ENCODE results near the gene HIVEP1.
"Not testable (repeated sequence)": the region's sequence is repeated elsewhere in the genome, so short reads cannot be mapped to it uniquely, and the experiment has no call there.

Gene HIVEP1

DNA sequence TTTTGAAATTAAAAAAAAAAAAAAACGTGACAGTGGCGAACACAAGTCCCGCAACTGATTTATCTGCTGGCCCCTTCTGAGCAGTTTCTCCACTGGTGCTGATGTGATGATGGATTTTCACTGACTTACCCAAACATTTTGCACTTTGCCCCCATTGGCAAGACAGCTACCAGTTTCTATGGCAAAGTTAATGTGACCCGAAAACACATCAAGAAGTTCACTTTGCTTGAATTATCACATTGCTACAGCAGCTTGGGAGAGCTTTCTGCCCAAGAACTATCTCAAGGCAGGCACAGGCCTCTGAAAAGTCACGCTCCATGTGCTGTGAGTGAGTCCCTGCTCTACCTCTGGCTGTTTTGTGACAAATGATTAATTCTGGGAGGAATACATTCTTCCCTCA, 150.1 kb downstream of the HIVEP1 start:
- DNase-seq, result no peak

DNA sequence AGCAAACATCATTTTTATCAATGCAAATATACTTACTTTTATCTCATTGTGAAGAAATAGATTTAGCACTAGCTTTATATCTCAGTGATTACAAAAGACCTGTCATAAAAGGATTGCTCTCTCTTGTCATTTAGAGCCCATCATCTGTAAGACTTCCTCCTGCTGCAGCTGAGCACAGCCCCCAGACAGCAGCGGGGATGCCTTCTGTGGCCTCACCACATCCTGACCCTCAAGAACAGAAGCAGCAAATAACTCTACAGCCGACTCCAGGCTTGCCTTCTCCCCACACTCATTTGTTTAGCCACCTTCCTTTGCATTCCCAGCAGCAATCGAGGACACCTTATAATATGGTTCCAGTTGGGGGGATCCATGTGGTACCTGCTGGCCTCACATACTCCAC, 151.0 kb downstream of the HIVEP1 start:
- DNase-seq, result no peak

DNA sequence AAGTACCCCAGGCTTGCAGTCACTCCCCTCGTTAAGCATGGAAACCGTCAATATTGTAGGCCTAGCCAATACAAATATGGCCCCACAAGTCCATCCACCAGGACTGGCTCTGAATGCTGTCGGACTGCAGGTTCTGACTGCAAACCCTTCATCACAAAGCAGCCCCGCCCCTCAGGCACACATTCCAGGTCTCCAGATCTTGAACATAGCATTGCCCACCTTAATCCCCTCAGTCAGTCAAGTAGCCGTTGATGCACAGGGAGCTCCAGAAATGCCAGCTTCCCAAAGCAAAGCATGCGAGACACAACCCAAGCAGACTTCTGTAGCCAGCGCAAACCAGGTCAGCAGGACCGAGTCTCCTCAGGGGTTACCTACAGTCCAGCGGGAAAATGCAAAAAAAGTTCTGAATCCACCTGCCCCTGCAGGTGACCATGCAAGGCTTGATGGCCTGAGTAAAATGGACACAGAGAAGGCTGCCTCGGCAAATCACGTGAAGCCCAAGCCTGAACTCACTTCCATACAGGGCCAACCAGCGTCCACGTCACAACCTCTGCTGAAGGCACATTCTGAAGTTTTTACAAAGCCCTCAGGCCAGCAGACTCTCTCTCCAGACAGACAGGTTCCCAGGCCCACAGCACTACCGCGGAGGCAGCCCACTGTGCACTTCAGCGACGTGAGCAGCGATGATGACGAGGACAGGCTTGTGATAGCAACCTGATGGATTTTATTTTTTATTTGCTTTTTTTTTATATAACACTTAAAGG, 151.8 kb downstream of the HIVEP1 start:
- no peak for DNase-seq

DNA sequence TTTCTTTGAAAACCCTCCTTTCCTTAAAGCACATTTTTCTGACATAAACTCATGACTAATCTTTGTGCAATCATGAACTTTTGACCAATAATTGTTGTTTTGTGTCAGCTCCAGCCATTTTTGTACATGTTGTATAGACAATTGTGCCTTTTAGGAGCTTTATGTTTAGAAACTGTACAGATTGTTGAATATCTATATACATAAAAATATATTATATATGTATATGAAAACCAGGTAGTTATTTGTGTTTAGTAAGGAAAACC, 152.3 kb downstream of the HIVEP1 start:
- DNase-seq, result no peak

DNA sequence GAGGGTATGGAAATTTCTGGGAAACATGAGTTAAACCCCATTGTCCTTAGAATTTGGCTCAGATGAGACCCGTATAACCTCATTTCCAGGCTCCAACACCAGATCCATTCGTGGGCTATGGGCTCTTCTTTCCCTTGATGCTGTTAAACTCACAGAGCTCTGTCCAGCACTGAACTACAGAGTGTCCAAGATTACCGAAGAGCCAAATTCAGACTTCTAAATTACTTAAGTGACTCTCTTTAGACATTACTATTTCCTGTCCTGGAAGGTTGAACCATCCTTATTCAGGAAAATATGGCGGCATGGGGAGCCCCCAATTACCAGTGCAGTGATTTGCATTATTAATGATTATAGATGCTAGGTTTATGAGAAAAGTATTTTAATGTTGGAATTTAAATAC, 153.2 kb downstream of the HIVEP1 start:
- no peak for DNase-seq

DNA sequence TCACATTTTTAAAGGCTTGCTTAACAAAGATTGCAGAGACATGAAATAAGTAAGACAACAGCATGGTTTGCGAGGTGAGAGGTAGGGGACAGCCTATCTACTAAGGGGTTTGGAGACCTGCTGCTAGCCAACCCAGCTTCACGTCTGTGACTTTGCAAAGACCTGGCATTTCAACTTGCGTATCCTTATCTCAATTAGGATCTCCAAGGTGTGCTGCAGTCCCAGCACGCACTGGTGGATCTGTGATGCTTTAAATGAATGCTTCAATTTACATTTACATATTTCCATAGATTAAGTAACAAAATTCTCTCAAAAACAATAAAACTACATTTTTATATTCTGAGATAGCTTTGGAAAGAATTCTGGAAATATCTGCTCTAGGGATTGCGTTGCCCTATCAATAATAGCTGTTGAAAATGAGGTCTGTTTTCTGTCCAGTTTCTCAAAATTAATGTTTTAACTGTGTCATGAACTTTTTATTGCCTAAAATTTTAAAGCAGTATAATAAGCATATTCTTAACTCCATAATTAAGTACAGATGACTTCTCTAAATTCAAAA, 153.7 kb downstream of the HIVEP1 start:
- no peak for DNase-seq

DNA sequence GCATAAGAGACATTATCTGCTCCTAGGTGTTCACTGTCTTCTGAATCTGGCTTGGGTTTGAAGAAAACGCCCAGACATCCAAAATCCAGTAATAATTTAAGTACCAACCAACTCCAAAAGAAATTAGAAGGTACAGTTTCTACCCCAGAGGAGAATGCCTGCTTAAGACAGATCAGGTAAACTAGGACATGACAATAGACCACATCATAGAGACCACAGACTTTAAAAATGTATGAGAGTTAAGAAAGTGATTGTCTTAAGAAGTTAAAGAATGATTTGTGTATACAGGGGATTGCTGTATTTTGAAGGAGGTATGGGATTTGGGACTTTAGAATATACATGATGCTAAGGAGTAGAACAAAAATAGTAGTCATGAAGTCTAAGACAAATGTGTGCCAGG, 157.3 kb downstream of the HIVEP1 start:
- DNase-seq, result no peak

DNA sequence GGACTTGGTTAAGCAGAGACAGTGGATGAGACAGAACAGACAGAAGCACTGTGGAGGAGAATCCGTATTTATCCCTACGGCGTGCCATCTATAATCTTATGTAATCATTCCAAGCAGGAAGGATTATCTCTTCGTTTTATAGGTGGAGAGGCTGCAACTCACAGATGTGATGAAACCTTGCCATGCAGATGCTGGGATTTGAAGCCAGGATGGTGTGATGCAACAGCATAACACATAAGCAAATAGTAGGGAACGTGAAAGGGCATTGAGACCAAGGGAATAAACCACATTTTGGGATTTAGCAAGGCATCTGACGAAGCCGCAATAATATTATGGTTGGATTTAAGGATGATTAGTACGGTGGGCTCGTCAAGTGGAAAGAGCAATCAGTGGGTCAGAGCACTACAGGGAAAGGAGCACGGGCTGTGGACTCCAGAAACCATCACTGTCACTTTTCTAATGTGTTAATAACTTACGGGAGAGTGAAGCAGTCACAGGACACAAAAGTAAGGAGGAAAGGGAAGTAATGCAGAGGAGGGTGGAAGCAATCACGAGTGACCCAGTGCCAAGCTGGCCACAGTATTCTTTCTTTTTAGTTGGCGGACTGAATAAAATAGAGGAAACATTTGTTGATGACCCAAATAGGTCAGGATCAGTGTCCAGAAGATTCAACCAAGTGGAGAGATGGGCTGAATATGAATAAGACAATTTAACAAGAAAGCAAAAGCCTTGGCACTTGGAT, 158.4 kb downstream of the HIVEP1 start:
- DNase-seq, result no peak

DNA sequence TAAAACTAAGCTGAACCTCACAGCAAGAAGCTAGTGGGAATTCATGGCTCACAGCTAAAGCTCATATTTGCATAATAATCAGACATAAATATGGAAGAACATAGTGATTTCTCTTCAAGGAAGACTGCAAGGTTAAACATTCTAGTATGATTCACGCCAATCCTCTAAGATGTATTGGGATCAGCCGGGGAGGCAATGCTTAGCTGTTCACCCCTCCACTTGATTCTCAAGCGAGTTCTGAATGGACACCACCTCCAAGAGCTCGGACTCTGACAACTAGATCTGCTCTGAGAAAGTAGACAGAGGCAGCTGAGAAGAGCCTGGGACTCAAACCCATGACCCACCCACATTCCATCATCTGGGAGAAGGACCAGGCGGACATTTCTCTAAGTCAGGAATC, 159.6 kb downstream of the HIVEP1 start:
- DNase-seq, result no peak

DNA sequence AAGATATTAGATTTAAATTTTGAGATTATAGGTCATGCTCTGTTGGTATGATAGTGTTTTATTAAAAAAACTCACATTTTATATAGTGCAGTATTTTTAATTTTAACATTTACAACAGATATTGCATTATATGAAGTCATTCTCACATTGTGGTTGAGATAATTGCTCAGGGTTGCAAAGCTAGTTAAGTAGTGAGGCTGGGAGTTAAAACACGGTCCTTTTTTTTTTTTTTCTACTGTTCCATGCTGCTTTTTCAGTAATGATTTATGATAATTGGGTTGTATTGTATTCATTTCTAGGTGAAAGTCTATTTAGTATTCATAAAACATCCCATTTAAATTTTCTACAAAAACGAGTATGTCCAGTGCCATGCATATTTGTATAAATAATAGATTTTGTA, 160.5 kb downstream of the HIVEP1 start:
- no peak for DNase-seq

DNA sequence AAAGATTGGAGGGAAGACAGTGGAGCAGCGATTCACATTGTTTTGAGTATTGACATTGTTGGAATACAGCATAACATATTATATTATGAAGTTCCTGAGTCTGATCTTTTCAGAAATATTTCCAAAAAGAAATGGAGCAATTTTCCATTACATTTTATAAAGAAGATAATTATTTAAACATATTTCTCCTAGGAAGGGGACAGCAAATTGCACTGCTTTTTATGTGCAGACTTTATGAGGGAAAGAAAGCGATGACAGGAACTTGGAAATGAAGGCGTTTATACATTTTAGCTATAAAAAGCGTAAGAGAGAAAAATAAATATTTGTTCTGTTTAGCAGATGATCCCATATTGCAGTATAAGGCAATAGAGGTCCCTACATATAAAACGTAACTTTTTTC, 161.1 kb downstream of the HIVEP1 start:
- no peak for DNase-seq

DNA sequence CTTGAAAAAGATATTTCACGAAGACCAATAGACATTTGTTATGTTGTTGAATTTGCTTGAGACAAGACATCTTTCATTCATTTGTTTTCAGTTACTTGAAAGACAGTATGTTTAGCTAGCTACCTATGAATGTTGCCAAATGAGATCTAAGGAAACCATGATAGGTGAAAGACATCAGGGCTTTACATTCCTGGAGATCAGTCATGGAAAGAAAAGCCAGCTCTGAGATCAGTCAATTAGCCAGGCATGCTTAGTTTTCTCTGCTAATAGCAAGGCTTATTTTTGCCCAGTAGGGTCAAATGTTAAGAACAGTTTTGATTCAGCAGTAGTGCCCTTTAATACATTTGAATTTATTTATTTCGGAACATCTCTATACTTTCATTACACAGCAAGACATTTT, 161.5 kb downstream of the HIVEP1 start:
- no peak for DNase-seq

DNA sequence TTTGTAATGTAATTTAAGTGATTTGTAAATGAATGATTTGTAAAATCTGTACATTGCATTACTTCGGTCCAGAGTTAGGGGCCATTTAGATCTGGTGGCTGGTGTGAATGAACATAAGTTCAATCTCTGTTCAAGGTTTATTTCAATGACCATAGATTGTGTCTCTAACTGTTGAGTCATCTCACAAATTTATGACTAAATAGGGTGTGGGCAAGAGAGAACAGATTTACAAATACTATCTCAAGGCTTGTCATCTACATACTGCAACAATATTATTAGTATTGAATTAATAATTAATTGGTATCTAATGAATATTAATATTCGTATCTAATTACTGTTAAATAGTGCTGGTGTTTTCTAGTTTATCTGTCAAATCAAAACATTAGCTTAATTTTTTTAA, 162.8 kb downstream of the HIVEP1 start:
- DNase-seq, result no peak

DNA sequence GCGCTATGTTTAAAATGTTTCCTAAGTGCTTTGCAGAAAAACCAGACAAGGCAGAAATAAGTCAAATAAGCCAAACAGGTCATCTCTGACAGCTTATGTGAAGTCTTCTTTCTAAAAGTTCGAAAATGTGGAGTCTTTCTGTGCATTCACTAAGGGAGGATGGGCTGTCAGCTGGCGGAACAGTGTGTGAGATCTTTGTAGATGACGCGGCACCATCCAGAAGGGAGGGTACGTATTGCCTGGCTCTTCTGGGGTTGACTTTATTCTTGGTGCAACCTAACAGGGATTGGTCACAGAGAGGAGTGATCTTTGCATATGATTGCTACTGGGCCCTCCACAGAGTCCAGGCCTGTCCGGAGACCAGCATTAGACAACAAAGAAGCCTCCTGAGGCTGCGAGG, 163.5 kb downstream of the HIVEP1 start:
- no peak for DNase-seq

DNA sequence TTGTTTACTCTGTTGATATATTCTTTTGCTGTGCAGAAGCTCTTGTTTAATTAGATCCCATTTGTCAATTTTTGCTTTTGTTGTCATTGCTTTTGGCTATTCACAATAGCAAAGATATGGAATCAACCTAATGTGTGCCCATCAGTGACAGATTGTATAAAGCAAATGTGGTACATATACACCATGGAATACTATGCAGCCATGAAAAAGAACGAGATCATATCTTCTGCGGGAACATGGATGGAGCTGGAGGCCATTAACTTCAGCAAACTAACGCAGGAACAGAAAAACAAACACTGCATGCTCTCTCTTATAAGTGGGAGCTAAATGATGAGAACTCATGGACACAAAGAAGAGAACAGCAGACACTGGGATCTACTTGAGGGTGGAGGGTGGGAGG, 164.7 kb downstream of the HIVEP1 start:
- not testable (repeated sequence) for DNase-seq

DNA sequence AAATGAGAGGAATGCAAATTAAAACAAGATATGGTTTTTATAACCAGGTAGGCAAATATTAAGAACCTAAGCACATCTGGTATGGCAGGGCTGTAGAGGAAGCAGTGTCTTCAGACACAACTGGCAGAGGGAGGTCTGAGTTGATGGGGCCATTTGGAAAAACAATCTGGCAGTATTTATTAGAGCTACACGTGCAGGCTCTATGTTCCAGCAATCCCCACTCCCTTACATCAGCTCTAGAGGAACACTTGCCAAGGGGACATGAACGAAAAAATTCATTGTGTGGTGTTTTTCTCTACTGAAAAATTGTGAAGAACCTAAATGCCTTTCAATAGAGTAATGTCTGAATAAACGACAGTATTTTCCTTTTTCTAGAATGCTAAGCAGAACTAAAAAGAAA, 166.4 kb downstream of the HIVEP1 start:
- DNase-seq, result no peak

DNA sequence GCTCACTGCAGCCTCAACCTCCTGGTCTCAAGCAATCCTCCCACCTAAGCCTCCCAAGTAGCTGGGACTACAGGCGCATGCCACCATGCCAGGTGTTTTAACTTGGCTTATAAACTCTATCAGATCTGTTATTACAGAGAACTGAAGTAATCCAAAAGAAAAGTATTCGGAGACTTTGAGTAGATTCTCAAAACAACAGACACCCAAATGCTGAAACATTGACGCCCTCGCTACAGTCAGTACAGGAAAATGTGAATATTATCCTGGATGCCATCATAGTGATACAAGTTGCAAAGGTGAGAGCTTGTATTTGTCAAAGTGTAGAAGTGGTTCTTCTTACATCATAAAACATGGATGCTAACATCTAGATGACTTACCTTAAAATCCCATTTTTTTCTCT, 169.4 kb downstream of the HIVEP1 start:
- DNase-seq, result no peak

DNA sequence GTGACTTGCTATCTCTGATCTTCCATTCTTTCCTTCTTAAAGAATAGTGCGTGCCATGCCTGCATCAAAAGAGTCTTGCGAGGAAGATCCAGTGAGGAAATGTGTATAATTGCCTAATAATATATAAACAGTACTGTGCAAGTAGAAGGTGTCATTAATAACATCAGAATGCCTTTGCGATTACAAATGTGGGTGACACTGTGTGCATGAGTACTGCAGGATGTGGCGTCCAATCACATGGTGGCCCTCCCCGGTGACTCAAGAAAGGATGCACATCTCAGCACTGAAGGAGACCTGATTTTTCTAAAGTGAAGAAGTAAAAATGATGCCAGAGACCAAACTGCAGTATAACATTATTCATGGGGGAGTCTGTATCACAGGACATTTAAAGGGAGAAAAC, 170.6 kb downstream of the HIVEP1 start:
- no peak for DNase-seq

DNA sequence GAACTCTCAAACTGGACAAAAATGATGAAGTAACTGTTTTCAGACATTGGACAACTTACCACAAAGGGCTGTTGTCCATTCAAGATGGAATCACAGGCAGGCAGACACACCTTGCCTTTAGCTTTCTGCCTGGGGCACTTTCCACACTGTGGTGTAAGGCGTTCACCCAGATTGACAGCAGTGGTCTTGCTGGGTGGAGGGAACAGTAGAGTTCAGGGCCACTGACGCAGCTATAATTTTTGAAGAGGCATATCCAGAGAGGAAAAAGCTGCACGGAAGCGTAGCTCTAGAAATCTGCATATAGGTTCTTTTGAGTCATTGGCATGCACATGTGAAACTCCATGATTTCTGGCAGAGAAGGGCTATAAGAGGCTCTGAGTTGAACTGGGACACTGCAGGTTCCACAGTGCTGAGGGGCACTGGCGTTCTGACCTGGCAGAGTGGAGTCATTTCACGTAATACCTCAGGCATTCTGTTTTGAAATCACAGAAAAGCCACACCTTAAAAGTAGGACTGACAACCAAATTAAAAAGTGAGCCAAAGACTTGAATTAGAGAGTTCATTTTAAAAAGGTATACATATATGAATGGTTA, 173.1 kb downstream of the HIVEP1 start:
- DNase-seq, result no peak

DNA sequence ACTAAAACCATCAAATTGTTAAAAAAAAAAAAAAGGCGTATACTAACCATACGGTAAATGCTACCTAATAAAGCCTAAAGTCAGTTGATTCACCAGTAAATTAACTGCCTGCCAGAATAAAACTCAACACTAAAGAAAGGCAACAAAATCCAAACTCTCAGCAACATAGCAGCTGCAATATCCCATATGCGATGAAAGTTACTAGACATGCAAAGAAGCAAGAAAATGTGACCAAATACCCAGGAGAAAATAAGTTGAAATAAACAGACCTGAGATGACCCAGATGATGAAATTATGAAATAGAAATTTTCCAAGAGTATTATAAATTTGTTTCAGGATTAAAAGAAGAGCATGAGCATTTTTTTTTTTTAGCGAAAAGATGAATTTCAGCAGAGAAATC, 174.4 kb downstream of the HIVEP1 start:
- DNase-seq, result no peak

DNA sequence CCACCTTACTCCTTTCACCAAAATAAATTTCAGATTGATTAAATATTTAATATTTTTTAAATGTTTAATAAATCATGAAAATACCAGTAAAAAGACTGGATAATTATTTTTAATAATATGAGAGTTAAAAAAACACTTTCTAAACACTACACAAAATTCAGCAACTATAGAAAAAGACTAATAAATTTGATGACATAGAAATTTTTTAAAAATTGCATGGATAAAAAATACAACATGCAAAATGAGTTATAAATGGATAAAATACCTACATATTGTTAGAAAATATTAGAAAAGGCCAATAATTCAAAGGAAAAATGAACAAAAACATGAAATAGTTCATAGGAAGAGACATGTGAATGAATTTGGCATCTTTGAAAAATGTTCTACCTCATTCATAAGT, 177.0 kb downstream of the HIVEP1 start:
- DNase-seq, result no peak

DNA sequence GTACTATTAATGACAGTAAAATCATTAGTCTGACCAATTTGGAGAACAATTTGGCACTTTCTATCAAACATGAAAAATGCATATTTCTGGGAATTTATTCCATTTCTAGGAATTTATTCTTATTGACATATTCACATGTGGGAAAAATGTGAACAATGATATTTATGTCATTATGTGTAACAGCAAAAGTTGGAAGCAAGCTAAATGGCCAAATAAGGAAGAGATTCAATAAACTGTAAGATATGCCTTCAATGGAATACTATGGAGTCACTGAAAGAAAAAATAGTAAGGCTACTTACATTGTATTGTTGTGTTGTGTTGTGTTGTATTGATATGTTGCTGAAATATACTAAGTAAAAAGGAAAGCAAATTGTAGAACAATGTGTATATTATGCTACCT, 177.5 kb downstream of the HIVEP1 start:
- no peak for DNase-seq

DNA sequence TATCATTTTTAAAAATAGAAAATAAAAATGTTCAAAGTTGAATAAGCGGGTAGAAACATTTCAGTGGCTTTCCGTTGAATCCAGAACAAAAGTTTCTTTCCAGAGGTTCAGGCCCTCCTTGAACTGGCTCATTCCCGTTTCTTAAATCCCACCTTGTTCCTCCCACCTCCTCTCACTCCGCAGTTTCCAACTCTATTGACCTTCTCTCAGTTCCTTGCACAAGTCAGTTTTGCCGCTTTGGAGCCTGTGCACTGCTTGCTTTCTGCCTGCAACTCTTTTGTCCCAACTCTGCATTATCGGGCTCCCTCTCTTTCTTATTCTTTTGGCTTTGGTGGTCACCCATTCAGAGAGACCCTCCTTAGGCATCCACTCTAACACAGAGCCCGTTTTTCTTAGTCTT, 178.1 kb downstream of the HIVEP1 start:
- no peak for DNase-seq

Data from right kidney (tissue), 1 donor.